HG03571 (cell line): Measurements from ENCODE around the gene MCCC1.
"Not testable (repeated sequence)": the region's sequence is repeated elsewhere in the genome, so short reads cannot be mapped to it uniquely, and the experiment has no call there.

Experiments used
- ATAC-seq: cut with Tn5 transposase; IDR thresholded peaks from one replicate; pipeline ENCODE4 v1.9.1; 2021; ENCODE audit not compliant: unreplicated experiment

Gene MCCC1

GRCh38 chr3:183050706-183051105 is 48.6 kb downstream of the MCCC1 start:
- ATAC-seq, result no peak

GRCh38 chr3:183046883-183047282 is 52.4 kb downstream of the MCCC1 start:
- ATAC-seq, result no peak

- ATAC-seq, result peak; percentile 99
These were observed 54.6 kb downstream of the MCCC1 start for GRCh38 chr3:183044547-183045229.

GRCh38 chr3:183038757-183039156 is 60.5 kb downstream of the MCCC1 start:
- ATAC-seq, result no peak

- peak; percentile 89 for ATAC-seq
These were observed 61.1 kb downstream of the MCCC1 start for GRCh38 chr3:183038221-183038620.

GRCh38 chr3:183033746-183034145 is 65.5 kb downstream of the MCCC1 start:
- ATAC-seq, result no peak

GRCh38 chr3:183032880-183033555 is 66.3 kb downstream of the MCCC1 start:
- ATAC-seq, result no peak

GRCh38 chr3:183031826-183032225 is 67.5 kb downstream of the MCCC1 start:
- ATAC-seq, result no peak

GRCh38 chr3:183028416-183028815 is 70.9 kb downstream of the MCCC1 start:
- ATAC-seq, result no peak

- no peak for ATAC-seq
These were observed 72.0 kb downstream of the MCCC1 start for GRCh38 chr3:183027276-183027675.

GRCh38 chr3:183022936-183023516 is 76.3 kb downstream of the MCCC1 start:
- ATAC-seq, result no peak

- no peak for ATAC-seq
These were observed 80.7 kb downstream of the MCCC1 start for GRCh38 chr3:183018421-183019192.

GRCh38 chr3:183015185-183015584 is 84.1 kb downstream of the MCCC1 start:
- ATAC-seq, result no peak

GRCh38 chr3:183013856-183014255 is 85.4 kb downstream of the MCCC1 start:
- ATAC-seq, result no peak

- no peak for ATAC-seq
These were observed 86.2 kb downstream of the MCCC1 start for GRCh38 chr3:183013074-183013473.

GRCh38 chr3:183008800-183009199 is 90.5 kb downstream of the MCCC1 start:
- no peak for ATAC-seq

- ATAC-seq, result no peak
These were observed 91.0 kb downstream of the MCCC1 start for GRCh38 chr3:183008303-183008702.

- no peak for ATAC-seq
These were observed 92.8 kb downstream of the MCCC1 start for GRCh38 chr3:183006396-183007002.

GRCh38 chr3:182999767-183000166 is 99.5 kb downstream of the MCCC1 start:
- ATAC-seq, result no peak

GRCh38 chr3:182993486-182994201 is 105.7 kb downstream of the MCCC1 start:
- ATAC-seq, result not testable (repeated sequence)
